Right cardiac atrium (tissue), 5 donors: ENCODE data around the gene ADAM19. TPM values are rescaled to one million over a fixed set of nuclear protein-coding genes. Genes with fewer than 3 reads are reported as not detected.
A peak's percentile ranks its signal among the peaks of the same experiment; 100 is the strongest.

ENCODE experiments used
- ATAC-seq, 2 donors: fragments of 200-7000 bp; cut with Tn5 transposase; one replicate each; pipeline versions ENCODE4 v1.8.0 to v1.9.1; 2020; ENCODE audit warnings: moderate library complexity in 2 of 2, mild to moderate bottlenecking in 1 of 2
- DNase-seq, 3 donors: peaks; one replicate each; pipeline ENCODE4 v3.0.0-alpha.2; 2020
- H3K27ac ChIP-seq: one replicate; pipeline ENCODE4 v1.5.1; 2013; ENCODE audit warnings: mild to moderate bottlenecking, low read length, control low read depth, moderate library complexity
- H3K27me3 ChIP-seq: one replicate; pipeline ENCODE4 v1.6.1; 2013; ENCODE audit not compliant: control insufficient read depth, insufficient read depth
- H3K4me1 ChIP-seq: one replicate; pipeline ENCODE4 v1.6.1; 2013; ENCODE audit warnings: low read length; ENCODE audit not compliant: control insufficient read depth, insufficient read depth
- H3K4me3 ChIP-seq: one replicate; pipeline ENCODE4 v1.5.1; 2013; ENCODE audit warnings: low read length, control low read depth
- H3K9me3 ChIP-seq: one replicate; pipeline ENCODE4 v1.6.1; 2013; ENCODE audit warnings: low read length; ENCODE audit not compliant: control insufficient read depth
- WGBS: extraction: QIAGEN DNeasy Blood & Tissue Kit; methylation state at CpG from one replicate; pipeline ENCODE4 v1.1.7; 2013; 5-methylcytosine and 5-hydroxymethylcytosine counted together
- intact Hi-C, 4 donors: fragments of 100-400 bp; cut with DNase I; formaldehyde crosslinking; loops; one replicate each; pipeline versions ENCODE4 v1.11.0 to v1.14.0; 2022 to 2023
- polyA plus RNA-seq: library from polyadenylated mRNA; stranded (reverse); fragments of 200-250 nt; gene quantifications from one replicate; pipeline ENCODE4 v1.2.3, GENCODE V29; 2013
- total RNA-seq, 4 donors: library from RNA; stranded (reverse); fragmentation: NEBNext Ultra II Directional; extraction: Animal tissue kit (Norgen Biotek cat#: 25700); gene quantifications; one replicate each; pipeline ENCODE4 v1.2.1, GENCODE V29; 2021
- donor health status: healthy with polysubstance abuse.
- donor health status: DM: no; HTN: yes; CAD: no.
- donor health status: DM: no; HTN: no; CAD: no.
- donor health status: DM: no; HTN: yes; CAD: no; lungs with severe emphysema.
- donor health status: DM: yes; HTN: yes; CAD: no.

The ADAM19 gene
- total and polyA plus RNA-seq, 5 donors: 10.5 to 60.2 (median 24.0) TPM

GRCh38 chr5:157558681-157559080 is 16.9 kb downstream of the ADAM19 start:
- ATAC-seq (no peak), DNase-seq (no peak)
- WGBS: 46% methylated on average over 2 of the region's 2 CpGs
- Histone ChIP-seq H3K27ac (peak overlapping the region; percentile 28), H3K4me3 (no peak overlapping the region), H3K27me3 (no peaks in the 10 kb centered on the region), H3K4me1 (peaks cover 27% of the 10 kb centered on the region), H3K9me3 (no peaks in the 10 kb centered on the region)
- intact Hi-C loops: no loop called here

GRCh38 chr5:157558041-157558595 is 17.5 kb downstream of the ADAM19 start:
- WGBS: 80% methylated on average over 4 of the region's 4 CpGs
- DNase-seq (no peak), ATAC-seq (no peak)
- no peaks in the 10 kb centered on the region for H3K27me3 ChIP-seq
- H3K4me3 ChIP-seq: no peak overlapping the region
- H3K4me1 ChIP-seq: peaks cover 23% of the 10 kb centered on the region
- H3K9me3 ChIP-seq: no peaks in the 10 kb centered on the region
- peak overlapping the region; percentile 1 for H3K27ac ChIP-seq
- intact Hi-C loops: no loop called here

GRCh38 chr5:157556615-157557418 is 18.8 kb downstream of the ADAM19 start:
- H3K9me3 ChIP-seq: no peaks in the 10 kb centered on the region
- H3K27ac ChIP-seq: no peak overlapping the region
- H3K27me3 ChIP-seq: no peaks in the 10 kb centered on the region
- intact Hi-C loops: no loop called here
- WGBS: 92% methylated on average over 8 of the region's 8 CpGs
- DNase-seq (no peak), ATAC-seq (no peak)
- H3K4me1 ChIP-seq: peaks cover 16% of the 10 kb centered on the region
- no peak overlapping the region for H3K4me3 ChIP-seq

GRCh38 chr5:157555037-157555640 is 20.4 kb downstream of the ADAM19 start:
- no peaks in the 10 kb centered on the region for H3K9me3 ChIP-seq
- peaks cover 10% of the 10 kb centered on the region for H3K4me1 ChIP-seq
- peak overlapping the region; percentile 64 for H3K27ac ChIP-seq
- ATAC-seq (peak; percentile 23 to 29), DNase-seq (no peak)
- no peak overlapping the region for H3K4me3 ChIP-seq
- WGBS: 31% methylated on average over 4 of the region's 4 CpGs
- no peaks in the 10 kb centered on the region for H3K27me3 ChIP-seq
- intact Hi-C loops: no loop called here

- Histone ChIP-seq H3K4me3 (no peak overlapping the region), H3K27me3 (no peaks in the 10 kb centered on the region), H3K9me3 (no peaks in the 10 kb centered on the region), H3K4me1 (peaks cover 10% of the 10 kb centered on the region), H3K27ac (peak overlapping the region; percentile 37)
- intact Hi-C loops: no loop called here
- WGBS: 33% methylated on average over 10 of the region's 10 CpGs
- ATAC-seq (peak; percentile 69 to 87), DNase-seq (peak in 1 of 3 donors; percentile 69)
Measured at GRCh38 chr5:157554179-157555036, 21.2 kb downstream of the ADAM19 start.

GRCh38 chr5:157552650-157553049 is 22.9 kb downstream of the ADAM19 start:
- Histone ChIP-seq H3K27me3 (no peaks in the 10 kb centered on the region), H3K4me1 (peaks cover 20% of the 10 kb centered on the region), H3K4me3 (no peak overlapping the region), H3K9me3 (no peaks in the 10 kb centered on the region), H3K27ac (no peak overlapping the region)
- DNase-seq (no peak), ATAC-seq (no peak)
- intact Hi-C loops: no loop called here
- WGBS: 100% methylated on average over 1 of the region's 1 CpG

GRCh38 chr5:157550663-157551062 is 24.9 kb downstream of the ADAM19 start:
- ATAC-seq (no peak), DNase-seq (no peak)
- WGBS: 66% methylated on average over 4 of the region's 4 CpGs
- intact Hi-C loops: no loop called here
- Histone ChIP-seq H3K4me3 (no peak overlapping the region), H3K27me3 (no peaks in the 10 kb centered on the region), H3K4me1 (peaks cover 35% of the 10 kb centered on the region), H3K9me3 (no peaks in the 10 kb centered on the region), H3K27ac (no peak overlapping the region)

GRCh38 chr5:157549954-157550549 is 25.5 kb downstream of the ADAM19 start:
- Histone ChIP-seq H3K4me3 (no peak overlapping the region), H3K9me3 (no peaks in the 10 kb centered on the region), H3K4me1 (peaks cover 36% of the 10 kb centered on the region), H3K27ac (peak overlapping the region; percentile 48), H3K27me3 (no peaks in the 10 kb centered on the region)
- intact Hi-C loops: no loop called here
- DNase-seq: no peak
- ATAC-seq: no peak
- WGBS: 70% methylated on average over 5 of the region's 5 CpGs

GRCh38 chr5:157549283-157549629 is 26.3 kb downstream of the ADAM19 start:
- Histone ChIP-seq H3K9me3 (no peaks in the 10 kb centered on the region), H3K4me1 (peaks cover 33% of the 10 kb centered on the region), H3K4me3 (no peak overlapping the region), H3K27ac (peak overlapping the region; percentile 87), H3K27me3 (no peaks in the 10 kb centered on the region)
- intact Hi-C loops: no loop called here
- DNase-seq: no peak
- WGBS: 87% methylated on average over 3 of the region's 3 CpGs
- no peak for ATAC-seq

GRCh38 chr5:157548513-157549282 is 26.9 kb downstream of the ADAM19 start:
- peak; percentile 13 to 43 for ATAC-seq
- Histone ChIP-seq H3K9me3 (no peaks in the 10 kb centered on the region), H3K27me3 (no peaks in the 10 kb centered on the region), H3K27ac (peak overlapping the region; percentile 87), H3K4me3 (no peak overlapping the region), H3K4me1 (peaks cover 35% of the 10 kb centered on the region)
- DNase-seq: no peak
- intact Hi-C loops: no loop called here
- 70% methylated on average over 4 of the region's 4 CpGs for WGBS
